Activated CD4-positive, CD25-positive, alpha-beta regulatory T cell treated with anti-CD3 and anti-CD28 coated beads, Interleukin-2, amount 50 U/mL, for 72 hours (primary cell): ENCODE data around the gene INTS2.
"Not testable (repeated sequence)": the region's sequence is repeated elsewhere in the genome, so short reads cannot be mapped to it uniquely, and the experiment has no call there.

ENCODE experiments used
- DNase-seq: peaks from one replicate; pipeline ENCODE4 v3.0.0; 2021

Gene INTS2

GRCh38 chr17:61895391-61895790 lies 32.4 kb downstream of the INTS2 start:
- DNase-seq: no peak

- DNase-seq: not testable (repeated sequence)
Measured at GRCh38 chr17:61894310-61894709, 33.5 kb downstream of the INTS2 start.

- DNase-seq: not testable (repeated sequence)
Measured at GRCh38 chr17:61887733-61888132, 40.0 kb downstream of the INTS2 start.

- DNase-seq: not testable (repeated sequence)
Measured at GRCh38 chr17:61885865-61886264, 41.9 kb downstream of the INTS2 start.

- no peak for DNase-seq
Measured at GRCh38 chr17:61884864-61885263, 42.9 kb downstream of the INTS2 start.

- no peak for DNase-seq
Measured at GRCh38 chr17:61880589-61881102, 47.1 kb downstream of the INTS2 start.

GRCh38 chr17:61878984-61879612 lies 48.7 kb downstream of the INTS2 start:
- no peak for DNase-seq

- DNase-seq: no peak
Measured at GRCh38 chr17:61878520-61878919, 49.3 kb downstream of the INTS2 start.

GRCh38 chr17:61877837-61878236 lies 49.9 kb downstream of the INTS2 start:
- no peak for DNase-seq

GRCh38 chr17:61875804-61876203 lies 52.0 kb downstream of the INTS2 start:
- DNase-seq: no peak

GRCh38 chr17:61875285-61875684 lies 52.5 kb downstream of the INTS2 start:
- DNase-seq: no peak

GRCh38 chr17:61874075-61874474 lies 53.7 kb downstream of the INTS2 start:
- no peak for DNase-seq

- no peak for DNase-seq
Measured at GRCh38 chr17:61872099-61872498, 55.7 kb downstream of the INTS2 start.

- DNase-seq: no peak
Measured at GRCh38 chr17:61869138-61869537, 58.6 kb downstream of the INTS2 start.

GRCh38 chr17:61868074-61868473 lies 59.7 kb downstream of the INTS2 start:
- no peak for DNase-seq

- no peak for DNase-seq
Measured at GRCh38 chr17:61867033-61867432, 60.7 kb downstream of the INTS2 start.

GRCh38 chr17:61863801-61864126 lies 64.0 kb downstream of the INTS2 start:
- DNase-seq: no peak

GRCh38 chr17:61862975-61863800 lies 64.6 kb downstream of the INTS2 start, which contains the start of gene BRIP1:
Gene BRIP1 (minus strand): TSS chr17:61863528. CDS start chr17:61861539, 1,989 bp downstream.
- DNase-seq: peak; percentile 78

GRCh38 chr17:61862105-61862574 lies 65.6 kb downstream of the INTS2 start:
- DNase-seq: no peak

GRCh38 chr17:61860397-61860796 lies 67.4 kb downstream of the INTS2 start:
- not testable (repeated sequence) for DNase-seq

- no peak for DNase-seq
Measured at GRCh38 chr17:61856035-61856434, 71.7 kb downstream of the INTS2 start.

GRCh38 chr17:61852857-61853256 lies 74.9 kb downstream of the INTS2 start:
- no peak for DNase-seq

GRCh38 chr17:61849674-61850073 lies 78.1 kb downstream of the INTS2 start:
- DNase-seq: no peak

- no peak for DNase-seq
Measured at GRCh38 chr17:61848896-61849295, 78.9 kb downstream of the INTS2 start.
